Keratinocyte (primary cell): ENCODE measurements around the gene WLS. TPM values are rescaled to one million over a fixed set of nuclear protein-coding genes. Genes with fewer than 3 reads are reported as not detected.

Source experiments
- DNase-seq: peaks from one replicate; pipeline ENCODE4 v3.0.0-alpha.2; 2011; ENCODE audit warnings: low read depth, missing footprints, low spot score
- FAIRE-seq: peaks from 2 replicates; lab custom pipeline; 2011; peaks lifted over from hg19 to GRCh38; lab: Jason Lieb, UNC
- H2AFZ ChIP-seq: 2 replicates; pipeline ENCODE4 v1.6.0; 2012; ENCODE audit warnings: low read length, control low read depth, inconsistent platforms; ENCODE audit not compliant: control insufficient read depth
- H3K27ac ChIP-seq: 2 replicates; pipeline ENCODE4 v1.5.1; 2011; ENCODE audit warnings: low read length; ENCODE audit not compliant: control insufficient read depth, insufficient read depth
- H3K27me3 ChIP-seq: 3 replicates; pipeline ENCODE4 v1.6.0; 2011; ENCODE audit warnings: low read length; ENCODE audit not compliant: control insufficient read depth, insufficient read depth; ENCODE audit errors: extremely low read depth
- H3K36me3 ChIP-seq, 2 experiments: 2 replicates in 1 of 2; 3 replicates in 1 of 2; pipeline ENCODE4 v1.5.1; 2011; ENCODE audit warnings: low read length in 2 of 2, mild to moderate bottlenecking in 1 of 2; ENCODE audit not compliant: control insufficient read depth in 2 of 2, insufficient read depth in 2 of 2; ENCODE audit errors: extremely low read depth in 1 of 2
- H3K4me1 ChIP-seq: 3 replicates; pipeline ENCODE4 v1.5.1; 2011; ENCODE audit warnings: low read length; ENCODE audit not compliant: control insufficient read depth, insufficient read depth; ENCODE audit errors: extremely low read depth
- H3K4me2 ChIP-seq: 3 replicates; pipeline ENCODE4 v1.6.0; 2011; ENCODE audit warnings: low read depth, low read length; ENCODE audit not compliant: control insufficient read depth, insufficient read depth; ENCODE audit errors: extremely low read depth
- H3K4me3 ChIP-seq, 3 experiments: fragments of 200-600 bp in 1 of 3; sonication (generic) in 1 of 3; 2 replicates in 2 of 3; 3 replicates in 1 of 3; pipeline ENCODE4 v1.5.1; 2011 to 2016; ENCODE audit warnings: low read length in 3 of 3, mild to moderate bottlenecking in 3 of 3, control low read depth in 2 of 3, inconsistent platforms in 1 of 3, low read depth in 1 of 3, mixed read lengths in 1 of 3, mixed run types in 1 of 3, moderate library complexity in 1 of 3; ENCODE audit not compliant: control insufficient read depth in 2 of 3, insufficient read depth in 2 of 3; ENCODE audit errors: extremely low read depth in 1 of 3
- H3K79me2 ChIP-seq: 2 replicates; pipeline ENCODE4 v1.6.0; 2012; ENCODE audit warnings: low read length; ENCODE audit not compliant: control insufficient read depth, insufficient read depth
- H3K9ac ChIP-seq: 3 replicates; pipeline ENCODE4 v1.6.0; 2011; ENCODE audit warnings: low read length; ENCODE audit not compliant: control insufficient read depth, insufficient read depth; ENCODE audit errors: extremely low read depth
- H3K9me1 ChIP-seq: 3 replicates; pipeline ENCODE4 v1.6.0; 2011; ENCODE audit warnings: low read length; ENCODE audit not compliant: control insufficient read depth, insufficient read depth; ENCODE audit errors: extremely low read depth
- H3K9me3 ChIP-seq: 2 replicates; pipeline ENCODE4 v1.5.1; 2012; ENCODE audit warnings: low read depth, low read length; ENCODE audit not compliant: control insufficient read depth
- H4K20me1 ChIP-seq: 3 replicates; pipeline ENCODE4 v1.6.0; 2011; ENCODE audit warnings: low read length; ENCODE audit not compliant: control insufficient read depth, insufficient read depth; ENCODE audit errors: extremely low read depth
- CTCF ChIP-seq, 3 experiments: IDR thresholded peaks in 1 of 3; conservative IDR thresholded peaks in 1 of 3; optimal IDR thresholded peaks in 1 of 3; 2 replicates in 2 of 3; 3 replicates in 1 of 3; pipeline versions ENCODE3 to v1.5.1; 2011; ENCODE audit warnings: low read length in 3 of 3, mild to moderate bottlenecking in 3 of 3, moderate library complexity in 2 of 3, control low read depth in 1 of 3, inconsistent platforms in 1 of 3; ENCODE audit not compliant: insufficient read depth in 2 of 3; ENCODE audit errors: extremely low read depth in 1 of 3
- EZH2 ChIP-seq: IDR thresholded peaks from one replicate; pipeline ENCODE4 v1.6.1; 2012; ENCODE audit warnings: inconsistent platforms, mild to moderate bottlenecking, low read length, moderate library complexity
- dilution Hi-C: fragments of 300-500 bp; cut with MboI; formaldehyde crosslinking; loops from one replicate; pipeline ENCODE4 v1.7.0; 2020; ENCODE audit warnings: low sequenced_read_pairs; ENCODE audit not compliant: extremely low pct_ligation_motif_present
- polyA plus RNA-seq, 5 experiments: library from polyadenylated mRNA; depleted of rRNA in 3 of 5; stranded (reverse) in 3 of 5; stranded (forward) in 1 of 5; unstranded in 1 of 5; fragments of >200 nt; gene quantifications; 1 replicate in 1 of 5; 2 replicates in 3 of 5; 3 replicates in 1 of 5; pipeline versions ENCODE4 v1.2.1 to v1.2.3, GENCODE V29; 2011 to 2012; ENCODE audit warnings: missing spikeins in 2 of 5, low read depth in 1 of 5, low replicate concordance in 1 of 5

The WLS gene
- polyA plus RNA-seq, 1 donor (not counting 4 experiments of a cell fraction or from before 2014, with no cell fraction given): 92.4 TPM

GRCh38 chr1:68115308-68115707 is 117.0 kb downstream of the WLS start:
- H3K36me3 ChIP-seq: peaks cover 0 to 1% of the 10 kb centered on the region in 2 experiments

DNA sequence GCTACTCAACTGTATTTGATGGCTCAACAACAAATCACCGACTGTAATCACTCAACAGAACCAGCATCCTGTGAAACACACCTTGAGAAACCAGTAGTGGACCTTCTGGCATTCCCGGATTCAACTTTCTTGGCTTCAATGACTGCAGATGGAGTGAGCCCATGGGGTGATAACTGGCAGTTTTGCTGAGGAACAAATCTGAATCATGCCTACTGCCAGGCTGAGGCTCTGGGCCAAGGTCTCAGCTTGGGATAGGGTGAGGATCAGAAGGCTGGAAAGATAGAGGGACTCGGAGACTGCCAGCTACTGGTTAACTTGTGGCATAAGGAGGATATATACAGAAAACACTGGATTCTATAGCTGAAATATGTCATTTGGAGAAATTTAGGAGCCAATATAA is 118.4 kb downstream of the WLS start:
- no peak for DNase-seq
- dilution Hi-C loops: no loop called here
- H3K9me1 ChIP-seq: no peaks in the 10 kb centered on the region
- H3K9ac ChIP-seq: no peak overlapping the region
- no peaks in the 10 kb centered on the region for H3K4me1 ChIP-seq
- no peaks in the 10 kb centered on the region for H3K9me3 ChIP-seq
- H3K4me3 ChIP-seq: no peak overlapping the region
- peaks cover 0 to 1% of the 10 kb centered on the region in 2 experiments for H3K36me3 ChIP-seq
- no peaks in the 10 kb centered on the region for H4K20me1 ChIP-seq
- H3K27ac ChIP-seq: no peak overlapping the region
- H3K4me2 ChIP-seq: no peak overlapping the region
- TF ChIP-seq CTCF (optimal IDR thresholded peaks at IDR 0.05 in 1 of 3, IDR thresholded peaks at IDR 0.05 in 1 of 3, conservative IDR thresholded peaks at IDR 0.05 in 1 of 3; ENCODE audit: extremely low read depth in 1 of 3, insufficient read depth in 2 of 3, low read length in 3 of 3) (no peak), EZH2 (no peak)
- no peak overlapping the region for H2AFZ ChIP-seq
- no peaks in the 10 kb centered on the region for H3K27me3 ChIP-seq
- no peaks in the 10 kb centered on the region for H3K79me2 ChIP-seq
- no peak for FAIRE-seq

More at GRCh38 chr1:68115308-68115707, 117.0 kb downstream of the WLS start:
- Histone ChIP-seq H3K27ac (no peak overlapping the region), H3K27me3 (no peaks in the 10 kb centered on the region), H3K4me1 (no peaks in the 10 kb centered on the region), H3K4me2 (no peak overlapping the region), H4K20me1 (no peaks in the 10 kb centered on the region), H3K4me3 (no peak overlapping the region), H2AFZ (no peak overlapping the region), H3K9me3 (no peaks in the 10 kb centered on the region), H3K9ac (no peak overlapping the region), H3K79me2 (no peaks in the 10 kb centered on the region), H3K9me1 (no peaks in the 10 kb centered on the region)
- dilution Hi-C loops: no loop called here
- FAIRE-seq (no peak), DNase-seq (no peak)
- TF ChIP-seq CTCF (optimal IDR thresholded peaks at IDR 0.05 in 1 of 3, IDR thresholded peaks at IDR 0.05 in 1 of 3, conservative IDR thresholded peaks at IDR 0.05 in 1 of 3; ENCODE audit: extremely low read depth in 1 of 3, insufficient read depth in 2 of 3, low read length in 3 of 3) (no peak), EZH2 (no peak)
